ENCODE measurements around the gene TPRA1. TPM values are rescaled to one million over a fixed set of nuclear protein-coding genes. Genes with fewer than 3 reads are reported as not detected.

The TPRA1 gene
- total RNA-seq, 1 donor from 2014 or later = 54.0 TPM

- intact Hi-C loops (cut with DNase I) = no loop called here
Measured at GRCh38 chr3:127616836-127617605, 26.5 kb upstream of the TPRA1 start.

DNA sequence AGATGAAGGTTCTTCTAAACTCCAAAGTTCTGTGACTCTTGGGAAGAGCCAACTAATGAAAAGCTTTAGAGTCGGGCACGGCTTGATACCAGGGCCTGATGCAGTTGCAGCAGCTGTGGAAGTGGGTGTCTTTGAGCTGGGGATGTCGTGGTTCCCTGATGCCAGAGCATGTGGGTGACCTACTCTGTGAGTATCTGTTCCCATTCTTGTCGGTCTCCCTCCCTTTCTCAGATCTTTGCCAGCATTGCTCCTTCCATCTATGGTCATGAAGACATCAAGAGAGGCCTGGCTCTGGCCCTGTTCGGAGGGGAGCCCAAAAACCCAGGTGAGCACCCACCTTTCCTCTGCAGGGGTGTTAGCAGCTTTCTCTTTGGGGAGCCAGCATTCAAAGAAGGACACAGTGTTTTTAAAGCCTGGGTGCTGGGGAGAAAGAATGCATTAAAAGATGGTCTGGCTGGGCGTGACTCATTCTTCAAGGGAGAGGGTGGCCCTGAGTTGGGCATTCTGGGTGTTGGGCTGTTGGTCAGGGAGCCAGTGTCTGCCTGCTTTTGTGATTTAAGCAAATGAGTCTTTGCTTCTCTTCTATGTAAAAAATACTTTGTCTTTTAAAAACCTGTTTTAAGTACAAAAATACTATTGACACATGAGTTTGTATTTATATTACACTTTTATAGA lies 25.2 kb upstream of the TPRA1 start:
- Histone ChIP-seq H3K9me3 (no peaks in the 10 kb centered on the region), H3K27ac (no peak overlapping the region), H3K27me3 (no peaks in the 10 kb centered on the region), H3K36me3 (peaks cover 0 to 4% of the 10 kb centered on the region in 2 donors), H3K4me1 (no peaks in the 10 kb centered on the region), H3K4me3 (no peak overlapping the region)
- TF ChIP-seq POLR2A (IDR thresholded peaks at IDR 0.05) (no peak), POLR2AphosphoS5 (IDR thresholded peaks at IDR 0.05; ENCODE audit: insufficient read depth in 1 of 2, low read depth in 1 of 2) (no peak)
- TF ChIP-seq, protein P1, sequence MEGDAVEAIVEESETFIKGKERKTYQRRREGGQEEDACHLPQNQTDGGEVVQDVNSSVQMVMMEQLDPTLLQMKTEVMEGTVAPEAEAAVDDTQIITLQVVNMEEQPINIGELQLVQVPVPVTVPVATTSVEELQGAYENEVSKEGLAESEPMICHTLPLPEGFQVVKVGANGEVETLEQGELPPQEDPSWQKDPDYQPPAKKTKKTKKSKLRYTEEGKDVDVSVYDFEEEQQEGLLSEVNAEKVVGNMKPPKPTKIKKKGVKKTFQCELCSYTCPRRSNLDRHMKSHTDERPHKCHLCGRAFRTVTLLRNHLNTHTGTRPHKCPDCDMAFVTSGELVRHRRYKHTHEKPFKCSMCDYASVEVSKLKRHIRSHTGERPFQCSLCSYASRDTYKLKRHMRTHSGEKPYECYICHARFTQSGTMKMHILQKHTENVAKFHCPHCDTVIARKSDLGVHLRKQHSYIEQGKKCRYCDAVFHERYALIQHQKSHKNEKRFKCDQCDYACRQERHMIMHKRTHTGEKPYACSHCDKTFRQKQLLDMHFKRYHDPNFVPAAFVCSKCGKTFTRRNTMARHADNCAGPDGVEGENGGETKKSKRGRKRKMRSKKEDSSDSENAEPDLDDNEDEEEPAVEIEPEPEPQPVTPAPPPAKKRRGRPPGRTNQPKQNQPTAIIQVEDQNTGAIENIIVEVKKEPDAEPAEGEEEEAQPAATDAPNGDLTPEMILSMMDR (IDR thresholded peaks at IDR 0.05) = no peak
- intact Hi-C loops (cut with DNase I) = no loop called here
- DNase-seq (ENCODE audit: extremely low spot score in 2 of 2) = no peak

More at GRCh38 chr3:127616836-127617605, 26.5 kb upstream of the TPRA1 start:
- DNase-seq (ENCODE audit: extremely low spot score in 2 of 2) = no peak
- TF ChIP-seq, protein P1 (IDR thresholded peaks at IDR 0.05) = no peak
- TF ChIP-seq POLR2A (IDR thresholded peaks at IDR 0.05) = no peak
- TF ChIP-seq POLR2AphosphoS5 (IDR thresholded peaks at IDR 0.05; ENCODE audit: insufficient read depth in 1 of 2, low read depth in 1 of 2) = no peak
- Histone ChIP-seq H3K4me3 (no peak overlapping the region), H3K4me1 (no peaks in the 10 kb centered on the region), H3K36me3 (peaks cover 0 to 11% of the 10 kb centered on the region in 2 donors), H3K27me3 (no peaks in the 10 kb centered on the region), H3K27ac (no peak overlapping the region), H3K9me3 (no peaks in the 10 kb centered on the region)

DNA sequence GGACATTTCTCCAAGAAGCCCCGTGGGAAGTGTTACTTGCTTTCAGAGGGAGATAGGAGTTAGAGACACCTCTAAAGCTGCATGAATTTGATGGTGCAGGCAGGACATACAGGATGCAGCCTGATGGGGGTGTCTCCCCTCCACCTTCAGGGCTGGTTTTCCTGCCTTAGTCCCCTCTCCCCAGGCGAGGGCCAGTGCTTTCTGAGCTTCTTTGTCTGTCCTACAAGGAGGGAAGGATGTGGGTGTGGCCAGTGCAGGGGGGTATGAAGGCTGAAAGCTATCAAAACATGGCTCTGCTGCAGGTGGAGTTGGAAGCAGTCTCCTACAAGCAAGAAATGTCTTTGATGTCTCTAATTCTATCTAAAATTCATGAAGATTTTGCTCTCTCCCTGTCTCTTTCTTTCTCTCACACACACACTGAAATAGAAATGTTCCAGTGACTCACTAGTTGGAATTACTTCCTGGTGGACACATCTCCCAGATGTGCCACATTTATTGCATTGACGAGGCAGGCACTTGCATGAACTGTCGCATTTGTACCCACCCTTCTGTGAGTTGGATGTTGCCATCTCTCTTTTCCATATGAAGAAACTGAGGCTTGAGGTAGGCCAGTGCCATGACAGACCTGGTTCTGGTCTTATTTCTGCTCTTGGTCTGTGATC lies 24.5 kb upstream of the TPRA1 start:
- no peak overlapping the region for H3K4me3 ChIP-seq
- no peaks in the 10 kb centered on the region for H3K9me3 ChIP-seq
- no peak overlapping the region for H3K27ac ChIP-seq
- H3K27me3 ChIP-seq = no peaks in the 10 kb centered on the region
- H3K36me3 ChIP-seq = peaks cover 0 to 4% of the 10 kb centered on the region in 2 donors
- no peaks in the 10 kb centered on the region for H3K4me1 ChIP-seq
- intact Hi-C loops (cut with DNase I) = no loop called here
- DNase-seq (ENCODE audit: extremely low spot score in 2 of 2) = no peak
- TF ChIP-seq POLR2AphosphoS5 (IDR thresholded peaks at IDR 0.05; ENCODE audit: insufficient read depth in 1 of 2, low read depth in 1 of 2) (no peak), POLR2A (IDR thresholded peaks at IDR 0.05) (no peak)
- TF ChIP-seq, protein P1 (IDR thresholded peaks at IDR 0.05) = no peak

GRCh38 chr3:127613406-127613805 lies 22.9 kb upstream of the TPRA1 start:
- Histone ChIP-seq H3K4me1 (no peaks in the 10 kb centered on the region), H3K9me3 (no peaks in the 10 kb centered on the region), H3K27ac (no peak overlapping the region), H3K4me3 (no peak overlapping the region), H3K36me3 (peaks cover 0 to 2% of the 10 kb centered on the region in 2 donors), H3K27me3 (no peaks in the 10 kb centered on the region)
- TF ChIP-seq POLR2A (IDR thresholded peaks at IDR 0.05) = no peak
- no peak for TF ChIP-seq POLR2AphosphoS5 (IDR thresholded peaks at IDR 0.05; ENCODE audit: insufficient read depth in 1 of 2, low read depth in 1 of 2)
- TF ChIP-seq, protein P1 (IDR thresholded peaks at IDR 0.05) = no peak
- DNase-seq (ENCODE audit: extremely low spot score in 2 of 2) = no peak
- intact Hi-C loops (cut with DNase I) = no loop called here
